DND-41 (cell line): ENCODE data around the gene DNAH5.

ENCODE experiments used
- EZH2 ChIP-seq: IDR thresholded peaks from 3 replicates; pipeline ENCODE4 v1.6.1; 2012; ENCODE audit warnings: borderline replicate concordance, low read depth, mild to moderate bottlenecking, moderate library complexity, low read length, inconsistent platforms; ENCODE audit not compliant: severe bottlenecking
- TF ChIP-seq, protein P1 (sequence below): IDR thresholded peaks from 2 replicates; pipeline ENCODE4 v1.5.1; 2012; ENCODE audit warnings: borderline replicate concordance, low read length, moderate library complexity, mild to moderate bottlenecking; ENCODE audit not compliant: poor library complexity, severe bottlenecking; ENCODE audit errors: extremely low read depth

DNA sequence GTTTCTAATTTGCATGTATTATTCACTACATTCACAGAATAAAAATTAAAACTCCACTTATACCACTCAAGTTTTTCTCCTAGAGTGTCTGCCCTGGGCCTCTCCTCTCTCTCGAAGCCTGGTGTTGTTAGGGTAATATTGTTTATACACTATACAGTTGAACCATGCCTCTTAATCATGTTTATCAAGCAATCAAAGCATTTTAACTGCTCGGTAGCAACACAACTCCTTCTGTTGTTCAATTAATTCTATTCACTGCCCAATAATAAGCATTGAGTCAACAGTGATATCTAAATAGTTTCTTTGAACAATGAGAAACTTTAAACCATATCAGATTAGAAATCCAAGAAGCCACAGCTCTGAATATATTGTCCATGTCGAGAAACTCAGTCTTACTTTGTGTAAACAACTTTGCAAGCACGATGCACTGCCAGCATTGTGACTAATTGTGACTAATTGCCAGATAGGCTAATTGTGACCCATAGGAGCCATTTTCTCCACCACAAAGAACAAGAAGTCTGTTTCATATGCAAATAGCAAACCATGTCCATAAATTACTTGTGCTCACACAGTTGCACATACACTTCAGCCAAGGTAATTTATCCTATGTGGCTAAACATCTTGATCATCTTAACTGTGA is at the start of gene DNAH5:
- TF ChIP-seq EZH2 = no peak
- TF ChIP-seq, protein P1, sequence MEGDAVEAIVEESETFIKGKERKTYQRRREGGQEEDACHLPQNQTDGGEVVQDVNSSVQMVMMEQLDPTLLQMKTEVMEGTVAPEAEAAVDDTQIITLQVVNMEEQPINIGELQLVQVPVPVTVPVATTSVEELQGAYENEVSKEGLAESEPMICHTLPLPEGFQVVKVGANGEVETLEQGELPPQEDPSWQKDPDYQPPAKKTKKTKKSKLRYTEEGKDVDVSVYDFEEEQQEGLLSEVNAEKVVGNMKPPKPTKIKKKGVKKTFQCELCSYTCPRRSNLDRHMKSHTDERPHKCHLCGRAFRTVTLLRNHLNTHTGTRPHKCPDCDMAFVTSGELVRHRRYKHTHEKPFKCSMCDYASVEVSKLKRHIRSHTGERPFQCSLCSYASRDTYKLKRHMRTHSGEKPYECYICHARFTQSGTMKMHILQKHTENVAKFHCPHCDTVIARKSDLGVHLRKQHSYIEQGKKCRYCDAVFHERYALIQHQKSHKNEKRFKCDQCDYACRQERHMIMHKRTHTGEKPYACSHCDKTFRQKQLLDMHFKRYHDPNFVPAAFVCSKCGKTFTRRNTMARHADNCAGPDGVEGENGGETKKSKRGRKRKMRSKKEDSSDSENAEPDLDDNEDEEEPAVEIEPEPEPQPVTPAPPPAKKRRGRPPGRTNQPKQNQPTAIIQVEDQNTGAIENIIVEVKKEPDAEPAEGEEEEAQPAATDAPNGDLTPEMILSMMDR = no peak
